Measurements from ENCODE around the gene EIF3L. TPM values are rescaled to one million over a fixed set of nuclear protein-coding genes. Genes with fewer than 3 reads are reported as not detected.

The EIF3L gene
- total and polyA plus RNA-seq, 10 of the 15 experiments (the other 5 are each of a cell fraction or from before 2014, with no cell fraction given) = 294 to 1,037 (median 618) TPM

DNA sequence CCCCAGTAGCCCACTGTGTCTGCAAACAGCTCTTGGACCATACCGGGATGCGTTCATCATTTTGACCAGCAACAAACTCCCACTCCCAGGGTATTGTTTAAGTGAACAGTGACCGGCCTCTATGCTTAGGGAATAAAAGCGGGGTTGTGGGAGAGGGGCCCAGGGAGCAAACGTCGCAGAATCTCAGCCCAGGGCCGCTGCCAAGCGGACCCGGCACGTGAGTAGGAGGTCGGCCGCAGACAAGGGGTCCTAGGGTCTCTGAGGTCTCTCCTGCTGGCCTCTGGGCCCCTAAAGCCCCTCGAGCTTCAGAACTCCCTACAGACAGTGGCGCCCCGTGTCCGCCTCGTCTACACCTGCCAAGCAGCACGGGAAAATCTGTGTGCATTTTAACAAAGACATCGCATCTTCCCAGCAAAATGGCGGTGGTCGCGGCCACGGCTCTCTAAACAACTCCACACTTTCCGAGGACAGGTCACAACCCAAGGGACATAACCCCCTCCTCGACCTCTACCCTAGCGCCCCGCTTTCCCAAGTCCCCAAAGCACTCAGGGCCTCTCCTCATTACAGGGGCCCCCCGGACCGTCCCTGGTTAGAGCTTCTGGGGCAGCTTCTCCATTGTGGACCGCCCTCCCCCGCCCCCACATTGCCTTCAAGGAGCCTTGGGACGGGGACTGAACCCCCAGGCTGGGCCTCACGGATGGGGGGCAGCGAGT, 45.4 kb upstream of the EIF3L start:
- no peak for TF ChIP-seq ZNF384 (IDR thresholded peaks at IDR 0.05; ENCODE audit: borderline replicate concordance, low read depth, low read length)
- no peak for ATAC-seq
- Histone ChIP-seq H3K4me3 (no peak overlapping the region), H3K27ac (ENCODE audit: control insufficient read depth, insufficient read depth) (no peak overlapping the region), H3K4me2 (ENCODE audit: control insufficient read depth, insufficient read depth) (no peak overlapping the region), H3K4me1 (ENCODE audit: control insufficient read depth, insufficient read depth, low read length) (peaks cover 7% of the 10 kb centered on the region), H3K79me2 (ENCODE audit: control insufficient read depth, insufficient read depth, low read length) (no peaks in the 10 kb centered on the region), H3K9ac (ENCODE audit: control insufficient read depth, insufficient read depth, low read length) (no peak overlapping the region), H4K20me1 (ENCODE audit: control insufficient read depth, insufficient read depth) (no peaks in the 10 kb centered on the region), H2AFZ (ENCODE audit: control insufficient read depth, low read depth, low read length) (no peak overlapping the region), H3K9me3 (replicated peaks; ENCODE audit: control insufficient read depth, insufficient read depth, low read length) (no peaks in the 10 kb centered on the region; the same call in 2 of the 3 replicates), H3K27me3 (replicated peaks in 1 of 2; ENCODE audit: control insufficient read depth in 2 of 2, insufficient read depth in 2 of 2, low read length in 1 of 2) (peaks cover 12 to 34% of the 10 kb centered on the region in 2 experiments), H3K36me3 (ENCODE audit: control insufficient read depth in 2 of 2, insufficient read depth in 2 of 2, low read length in 1 of 2) (no peaks in the 10 kb centered on the region)
- in situ Hi-C loops (cut with MboI) = no loop called here
- intact Hi-C loops (cut with micrococcal nuclease; ENCODE audit: unreplicated experiment) = no loop called here
- DNase-seq (ENCODE audit: low read depth, low spot score) = no peak
- SMC1A ChIA-PET (ENCODE audit: uncharacterized antibody, unreplicated experiment) = no interaction called here
- WGBS (ENCODE audit: insufficient coverage, insufficient replicate concordance, low lambda C conversion rate, missing lambda C conversion rate) = 58% methylated on average over 34 of the region's 34 CpGs
- RAD21 ChIA-PET (ENCODE audit: unreplicated experiment) = no interaction called here
- no peak for FAIRE-seq
- BruUV-seq (replicated peaks) = no TSS peak
- POLR2A ChIA-PET = no interaction called here
- CTCF ChIA-PET = no interaction called here

- TF ChIP-seq HCFC1 (IDR thresholded peaks at IDR 0.05; ENCODE audit: low read length) (no peak), PAX8 (IDR thresholded peaks at IDR 0.05) (no peak), POLR2AphosphoS5 (IDR thresholded peaks at IDR 0.05; ENCODE audit: low read length) (no peak), CBFB (IDR thresholded peaks at IDR 0.05; ENCODE audit: low read depth) (no peak), MEF2A (IDR thresholded peaks at IDR 0.05; ENCODE audit: insufficient read depth, low read depth, low read length) (no peak), ZNF622 (IDR thresholded peaks at IDR 0.05) (no peak), SIX5 (IDR thresholded peaks at IDR 0.05; ENCODE audit: low read depth, low read length, severe bottlenecking) (no peak), TARDBP (IDR thresholded peaks at IDR 0.05; ENCODE audit: borderline replicate concordance) (no peak), HDAC6 (IDR thresholded peaks at IDR 0.05; ENCODE audit: unreplicated experiment) (no peak), MTA3 (IDR thresholded peaks at IDR 0.05; ENCODE audit: borderline replicate concordance, low read length) (no peak), IKZF1 (conservative IDR thresholded peaks at IDR 0.05) (no peak), CREM (IDR thresholded peaks at IDR 0.05; ENCODE audit: low read depth) (no peak)
- TF ChIP-seq, protein P1, sequence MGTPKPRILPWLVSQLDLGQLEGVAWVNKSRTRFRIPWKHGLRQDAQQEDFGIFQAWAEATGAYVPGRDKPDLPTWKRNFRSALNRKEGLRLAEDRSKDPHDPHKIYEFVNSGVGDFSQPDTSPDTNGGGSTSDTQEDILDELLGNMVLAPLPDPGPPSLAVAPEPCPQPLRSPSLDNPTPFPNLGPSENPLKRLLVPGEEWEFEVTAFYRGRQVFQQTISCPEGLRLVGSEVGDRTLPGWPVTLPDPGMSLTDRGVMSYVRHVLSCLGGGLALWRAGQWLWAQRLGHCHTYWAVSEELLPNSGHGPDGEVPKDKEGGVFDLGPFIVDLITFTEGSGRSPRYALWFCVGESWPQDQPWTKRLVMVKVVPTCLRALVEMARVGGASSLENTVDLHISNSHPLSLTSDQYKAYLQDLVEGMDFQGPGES (IDR thresholded peaks at IDR 0.05) = no peak
- CTCF ChIA-PET = no interaction called here
- H3K27me3 ChIP-seq (replicated peaks in 1 of 2; ENCODE audit: control insufficient read depth in 2 of 2, insufficient read depth in 2 of 2, low read length in 1 of 2) = peaks cover 12 to 34% of the 10 kb centered on the region in 2 experiments
- ATAC-seq = no peak
- intact Hi-C loops (cut with micrococcal nuclease; ENCODE audit: unreplicated experiment) = no loop called here
- 0 out of 2 replicates have a peak overlapping the region, but pooled peaks have one; percentile 27 for H3K4me3 ChIP-seq
- FAIRE-seq = no peak
- BruUV-seq (replicated peaks) = no TSS peak
- no peaks in the 10 kb centered on the region for H3K79me2 ChIP-seq (ENCODE audit: control insufficient read depth, insufficient read depth, low read length)
- peak overlapping the region; percentile 62; the same call in 1 of the 2 replicates for H3K4me2 ChIP-seq (ENCODE audit: control insufficient read depth, insufficient read depth)
- WGBS (ENCODE audit: insufficient coverage, insufficient replicate concordance, low lambda C conversion rate, missing lambda C conversion rate) = under 1% methylated on average over 29 of the region's 29 CpGs
- SMC1A ChIA-PET (ENCODE audit: uncharacterized antibody, unreplicated experiment) = no interaction called here
- peak overlapping the region; percentile 39 for H2AFZ ChIP-seq (ENCODE audit: control insufficient read depth, low read depth, low read length)
- DNase-seq (ENCODE audit: low read depth, low spot score) = no peak
- peaks cover 7% of the 10 kb centered on the region for H3K4me1 ChIP-seq (ENCODE audit: control insufficient read depth, insufficient read depth, low read length)
- no peaks in the 10 kb centered on the region for H4K20me1 ChIP-seq (ENCODE audit: control insufficient read depth, insufficient read depth)
- RAD21 ChIA-PET (ENCODE audit: unreplicated experiment) = no interaction called here
- H3K9ac ChIP-seq (ENCODE audit: control insufficient read depth, insufficient read depth, low read length) = peak overlapping the region; percentile 32; the same call in 1 of the 2 replicates
- H3K36me3 ChIP-seq (ENCODE audit: control insufficient read depth in 2 of 2, insufficient read depth in 2 of 2, low read length in 1 of 2) = no peaks in the 10 kb centered on the region
- in situ Hi-C loops (cut with MboI) = no loop called here
- POLR2A ChIA-PET = no interaction called here
- no peak overlapping the region for H3K27ac ChIP-seq (ENCODE audit: control insufficient read depth, insufficient read depth)
- H3K9me3 ChIP-seq (replicated peaks; ENCODE audit: control insufficient read depth, insufficient read depth, low read length) = no peaks in the 10 kb centered on the region; the same call in 2 of the 3 replicates
Observed at GRCh38 chr22:37804352-37804880, 44.8 kb upstream of the EIF3L start.
